ENCODE measurements around the gene ZNF500. TPM values are rescaled to one million over a fixed set of nuclear protein-coding genes. Genes with fewer than 3 reads are reported as not detected.

The ZNF500 gene
- total and polyA plus RNA-seq, 2 donors (not counting 3 experiments of a cell fraction or from before 2014, with no cell fraction given), result 8.6 to 13.5 TPM

DNA sequence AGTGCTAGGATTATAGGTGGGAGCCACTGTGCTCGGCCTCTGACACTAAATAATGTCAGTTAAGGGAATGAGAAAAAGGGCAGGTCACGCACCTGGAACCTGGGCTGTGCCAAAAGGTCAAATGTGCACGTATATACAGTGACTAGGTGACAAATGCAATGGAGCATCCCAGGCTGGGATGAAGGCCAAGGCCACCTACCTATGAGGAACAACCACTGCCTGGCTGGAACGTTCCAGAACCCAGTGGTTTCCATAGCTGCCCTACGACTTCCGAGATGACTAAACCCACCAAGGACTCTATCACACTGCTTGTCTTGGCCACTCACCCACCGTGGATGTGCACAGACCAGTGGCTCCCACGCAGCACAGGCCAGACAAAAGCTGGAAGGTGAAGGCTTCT lies 16.1 kb downstream of the ZNF500 start:
- Histone ChIP-seq H3K4me2 (ENCODE audit: insufficient read depth, low read length) (no peak overlapping the region), H3K27me3 (ENCODE audit: control insufficient read depth in 2 of 2, insufficient read depth in 2 of 2, low read length in 2 of 2) (no peaks in the 10 kb centered on the region), H3K79me2 (ENCODE audit: control insufficient read depth, insufficient read depth, low read length) (peaks cover 2% of the 10 kb centered on the region), H3K9me1 (replicated peaks; ENCODE audit: control insufficient read depth, extremely low read depth, insufficient read depth, low read length) (no peaks in the 10 kb centered on the region), H3K4me1 (ENCODE audit: control insufficient read depth, extremely low read depth, insufficient read depth, low read length) (no peaks in the 10 kb centered on the region), H3K4me3 (replicated peaks in 1 of 3; ENCODE audit: insufficient read depth in 1 of 3, low read depth in 1 of 3, low read length in 3 of 3) (no peak overlapping the region), H3K36me3 (ENCODE audit: control insufficient read depth in 2 of 2, extremely low read depth in 1 of 2, insufficient read depth in 2 of 2, low read length in 2 of 2) (peaks cover 8 to 22% of the 10 kb centered on the region in 2 experiments), H2AFZ (ENCODE audit: low read depth, low read length) (no peak overlapping the region), H3K9me3 (replicated peaks; ENCODE audit: control insufficient read depth, insufficient read depth, low read length) (no peaks in the 10 kb centered on the region), H3K27ac (ENCODE audit: insufficient read depth, low read depth, low read length) (no peak overlapping the region), H4K20me1 (replicated peaks; ENCODE audit: control insufficient read depth, extremely low read depth, insufficient read depth, low read length) (no peaks in the 10 kb centered on the region), H3K9ac (replicated peaks; ENCODE audit: extremely low read depth, insufficient read depth, low read length) (no peak overlapping the region)
- BruUV-seq (replicated peaks), result no TSS peak
- dilution Hi-C loops (cut with MboI; ENCODE audit: extremely low pct_ligation_motif_present, low sequenced_read_pairs) (no loop called here), intact Hi-C loops (cut with micrococcal nuclease) (no loop called here)
- FAIRE-seq (no peak), DNase-seq (ENCODE audit: low read depth, low spot score) (no peak)
- TF ChIP-seq GATA2 (IDR thresholded peaks at IDR 0.05; ENCODE audit: insufficient read depth, insufficient read length, low read depth, low read length) (no peak), JUN (IDR thresholded peaks at IDR 0.05; ENCODE audit: borderline replicate concordance, insufficient read depth, insufficient read length, low read depth) (no peak), POLR2A (IDR thresholded peaks at IDR 0.05; ENCODE audit: low read depth, low read length) (no peak), EZH2 (IDR thresholded peaks at IDR 0.05; ENCODE audit: borderline replicate concordance, low read depth, low read length, severe bottlenecking) (no peak), CTCF (IDR thresholded peaks at IDR 0.05; ENCODE audit: extremely low read depth in 1 of 2, insufficient read depth in 1 of 2, low read depth in 1 of 2, low read length in 2 of 2) (no peak), POLR2AphosphoS5 (IDR thresholded peaks at IDR 0.05; ENCODE audit: insufficient read depth, low read depth, low read length) (no peak), FOS (IDR thresholded peaks at IDR 0.05; ENCODE audit: borderline replicate concordance, insufficient read depth, low read length) (no peak), MYC (IDR thresholded peaks at IDR 0.05; ENCODE audit: low read depth, low read length) (no peak)
- TF ChIP-seq, protein P1, sequence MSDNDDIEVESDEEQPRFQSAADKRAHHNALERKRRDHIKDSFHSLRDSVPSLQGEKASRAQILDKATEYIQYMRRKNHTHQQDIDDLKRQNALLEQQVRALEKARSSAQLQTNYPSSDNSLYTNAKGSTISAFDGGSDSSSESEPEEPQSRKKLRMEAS (IDR thresholded peaks at IDR 0.05; ENCODE audit: insufficient read depth, insufficient read length), result no peak
- ChIA-PET POLR2A (no interaction called here), CTCF (no interaction called here)
